HepG2 (cell line): ENCODE measurements around the gene BPGM.

ENCODE experiments used
- GABPA ChIP-seq, 2 experiments: IDR thresholded peaks; 2 replicates each; pipeline ENCODE4 v1.6.1; 2011 to 2016; ENCODE audit warnings: low read depth in 2 of 2, low read length in 1 of 2, missing biosample characterization in 1 of 2, missing genetic modification characterization in 1 of 2
- TF ChIP-seq, protein P1 (sequence below): sonication (generic); formaldehyde crosslinking; IDR thresholded peaks from 2 replicates; pipeline ENCODE4 v1.4.0; 2020; ENCODE audit warnings: missing genetic modification reagents
- TF ChIP-seq, protein P2 (sequence below): IDR thresholded peaks from 2 replicates; pipeline ENCODE4 v1.6.1; 2016; ENCODE audit warnings: low read depth, missing genetic modification reagents, missing compliant biosample characterization

DNA sequence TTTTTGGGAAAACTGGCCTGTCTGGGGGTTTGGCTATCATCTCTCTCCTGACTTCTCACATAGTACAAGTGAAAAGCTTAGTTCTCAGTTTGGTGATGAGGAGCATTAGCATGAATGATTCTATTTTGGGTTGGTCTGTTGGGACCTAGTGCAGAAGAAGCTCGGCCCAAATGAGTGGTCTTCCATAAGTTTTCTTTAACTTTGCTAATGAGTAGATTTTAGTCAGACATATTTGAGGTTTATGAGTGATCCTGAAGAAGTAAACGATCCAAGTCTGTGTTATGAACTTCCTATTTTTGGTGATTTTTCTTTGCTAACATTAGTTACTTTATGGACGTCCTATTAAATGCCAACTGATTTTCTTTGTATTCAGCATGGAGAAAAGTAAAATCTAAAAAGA is 81.1 kb downstream of the BPGM start:
- TF ChIP-seq, protein P1, sequence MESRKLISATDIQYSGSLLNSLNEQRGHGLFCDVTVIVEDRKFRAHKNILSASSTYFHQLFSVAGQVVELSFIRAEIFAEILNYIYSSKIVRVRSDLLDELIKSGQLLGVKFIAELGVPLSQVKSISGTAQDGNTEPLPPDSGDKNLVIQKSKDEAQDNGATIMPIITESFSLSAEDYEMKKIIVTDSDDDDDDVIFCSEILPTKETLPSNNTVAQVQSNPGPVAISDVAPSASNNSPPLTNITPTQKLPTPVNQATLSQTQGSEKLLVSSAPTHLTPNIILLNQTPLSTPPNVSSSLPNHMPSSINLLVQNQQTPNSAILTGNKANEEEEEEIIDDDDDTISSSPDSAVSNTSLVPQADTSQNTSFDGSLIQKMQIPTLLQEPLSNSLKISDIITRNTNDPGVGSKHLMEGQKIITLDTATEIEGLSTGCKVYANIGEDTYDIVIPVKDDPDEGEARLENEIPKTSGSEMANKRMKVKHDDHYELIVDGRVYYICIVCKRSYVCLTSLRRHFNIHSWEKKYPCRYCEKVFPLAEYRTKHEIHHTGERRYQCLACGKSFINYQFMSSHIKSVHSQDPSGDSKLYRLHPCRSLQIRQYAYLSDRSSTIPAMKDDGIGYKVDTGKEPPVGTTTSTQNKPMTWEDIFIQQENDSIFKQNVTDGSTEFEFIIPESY (CRISPR knock-in tag) = no peak
- TF ChIP-seq, protein P2, sequence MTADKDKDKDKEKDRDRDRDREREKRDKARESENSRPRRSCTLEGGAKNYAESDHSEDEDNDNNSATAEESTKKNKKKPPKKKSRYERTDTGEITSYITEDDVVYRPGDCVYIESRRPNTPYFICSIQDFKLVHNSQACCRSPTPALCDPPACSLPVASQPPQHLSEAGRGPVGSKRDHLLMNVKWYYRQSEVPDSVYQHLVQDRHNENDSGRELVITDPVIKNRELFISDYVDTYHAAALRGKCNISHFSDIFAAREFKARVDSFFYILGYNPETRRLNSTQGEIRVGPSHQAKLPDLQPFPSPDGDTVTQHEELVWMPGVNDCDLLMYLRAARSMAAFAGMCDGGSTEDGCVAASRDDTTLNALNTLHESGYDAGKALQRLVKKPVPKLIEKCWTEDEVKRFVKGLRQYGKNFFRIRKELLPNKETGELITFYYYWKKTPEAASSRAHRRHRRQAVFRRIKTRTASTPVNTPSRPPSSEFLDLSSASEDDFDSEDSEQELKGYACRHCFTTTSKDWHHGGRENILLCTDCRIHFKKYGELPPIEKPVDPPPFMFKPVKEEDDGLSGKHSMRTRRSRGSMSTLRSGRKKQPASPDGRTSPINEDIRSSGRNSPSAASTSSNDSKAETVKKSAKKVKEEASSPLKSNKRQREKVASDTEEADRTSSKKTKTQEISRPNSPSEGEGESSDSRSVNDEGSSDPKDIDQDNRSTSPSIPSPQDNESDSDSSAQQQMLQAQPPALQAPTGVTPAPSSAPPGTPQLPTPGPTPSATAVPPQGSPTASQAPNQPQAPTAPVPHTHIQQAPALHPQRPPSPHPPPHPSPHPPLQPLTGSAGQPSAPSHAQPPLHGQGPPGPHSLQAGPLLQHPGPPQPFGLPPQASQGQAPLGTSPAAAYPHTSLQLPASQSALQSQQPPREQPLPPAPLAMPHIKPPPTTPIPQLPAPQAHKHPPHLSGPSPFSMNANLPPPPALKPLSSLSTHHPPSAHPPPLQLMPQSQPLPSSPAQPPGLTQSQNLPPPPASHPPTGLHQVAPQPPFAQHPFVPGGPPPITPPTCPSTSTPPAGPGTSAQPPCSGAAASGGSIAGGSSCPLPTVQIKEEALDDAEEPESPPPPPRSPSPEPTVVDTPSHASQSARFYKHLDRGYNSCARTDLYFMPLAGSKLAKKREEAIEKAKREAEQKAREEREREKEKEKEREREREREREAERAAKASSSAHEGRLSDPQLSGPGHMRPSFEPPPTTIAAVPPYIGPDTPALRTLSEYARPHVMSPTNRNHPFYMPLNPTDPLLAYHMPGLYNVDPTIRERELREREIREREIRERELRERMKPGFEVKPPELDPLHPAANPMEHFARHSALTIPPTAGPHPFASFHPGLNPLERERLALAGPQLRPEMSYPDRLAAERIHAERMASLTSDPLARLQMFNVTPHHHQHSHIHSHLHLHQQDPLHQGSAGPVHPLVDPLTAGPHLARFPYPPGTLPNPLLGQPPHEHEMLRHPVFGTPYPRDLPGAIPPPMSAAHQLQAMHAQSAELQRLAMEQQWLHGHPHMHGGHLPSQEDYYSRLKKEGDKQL (CRISPR knock-in tag) = no peak
- no peak for TF ChIP-seq GABPA (IDR thresholded peaks at IDR 0.05; ENCODE audit: low read depth, low read length)
- no peak for TF ChIP-seq GABPA (CRISPR knock-in tag; IDR thresholded peaks at IDR 0.05; ENCODE audit: low read depth)
